Measurements from ENCODE around the gene NBAS. TPM values are rescaled to one million over a fixed set of nuclear protein-coding genes. Genes with fewer than 3 reads are reported as not detected.

NBAS gene
- total and polyA plus RNA-seq, 12 donors, result 26.4 to 79.1 (median 56.3) TPM

DNA sequence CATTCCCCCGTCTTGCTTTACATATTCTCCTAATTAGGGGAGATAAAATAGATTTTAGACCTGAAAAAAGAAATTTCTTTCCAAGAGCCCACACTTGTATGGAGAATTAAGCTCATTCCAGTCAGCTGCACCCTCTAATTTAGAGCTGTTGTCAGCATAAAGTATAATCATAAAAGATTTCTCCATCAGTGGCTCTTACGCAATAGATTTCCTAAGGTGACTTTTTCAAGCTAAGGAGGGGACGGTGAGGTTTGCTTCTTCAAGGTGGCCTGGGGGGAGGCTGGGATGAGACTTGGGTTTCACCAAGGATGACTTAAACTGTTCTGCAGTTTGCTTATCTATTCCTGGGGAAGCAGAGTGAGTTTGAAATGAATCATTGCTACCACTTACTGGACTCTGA, 426.2 kb downstream of the NBAS start:
- Histone ChIP-seq H3K27ac (no peak overlapping the region), H3K27me3 (no peaks in the 10 kb centered on the region), H3K36me3 (no peaks in the 10 kb centered on the region), H3K9me3 (peaks cover 0 to 5% (median 1%) of the 10 kb centered on the region in 11 donors), H3K4me3 (no peak overlapping the region), H3K4me1 (no peaks in the 10 kb centered on the region)
- intact Hi-C loops (cut with DNase I), result no loop called here
- DNase-seq, result no peak
- WGBS, 2 donors, result 85 to 93% methylated on average over 3 of the region's 3 CpGs
- ATAC-seq, result no peak
- TF ChIP-seq, protein P1, sequence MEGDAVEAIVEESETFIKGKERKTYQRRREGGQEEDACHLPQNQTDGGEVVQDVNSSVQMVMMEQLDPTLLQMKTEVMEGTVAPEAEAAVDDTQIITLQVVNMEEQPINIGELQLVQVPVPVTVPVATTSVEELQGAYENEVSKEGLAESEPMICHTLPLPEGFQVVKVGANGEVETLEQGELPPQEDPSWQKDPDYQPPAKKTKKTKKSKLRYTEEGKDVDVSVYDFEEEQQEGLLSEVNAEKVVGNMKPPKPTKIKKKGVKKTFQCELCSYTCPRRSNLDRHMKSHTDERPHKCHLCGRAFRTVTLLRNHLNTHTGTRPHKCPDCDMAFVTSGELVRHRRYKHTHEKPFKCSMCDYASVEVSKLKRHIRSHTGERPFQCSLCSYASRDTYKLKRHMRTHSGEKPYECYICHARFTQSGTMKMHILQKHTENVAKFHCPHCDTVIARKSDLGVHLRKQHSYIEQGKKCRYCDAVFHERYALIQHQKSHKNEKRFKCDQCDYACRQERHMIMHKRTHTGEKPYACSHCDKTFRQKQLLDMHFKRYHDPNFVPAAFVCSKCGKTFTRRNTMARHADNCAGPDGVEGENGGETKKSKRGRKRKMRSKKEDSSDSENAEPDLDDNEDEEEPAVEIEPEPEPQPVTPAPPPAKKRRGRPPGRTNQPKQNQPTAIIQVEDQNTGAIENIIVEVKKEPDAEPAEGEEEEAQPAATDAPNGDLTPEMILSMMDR (IDR thresholded peaks at IDR 0.05), result no peak

GRCh38 chr2:15133461-15133860, 427.7 kb downstream of the NBAS start:
- H3K9me3 ChIP-seq, result no peaks in the 10 kb centered on the region
- no peaks in the 10 kb centered on the region for H3K4me1 ChIP-seq
- intact Hi-C loops (cut with DNase I), result no loop called here
- TF ChIP-seq, protein P1 (IDR thresholded peaks at IDR 0.05), result no peak
- ATAC-seq (no peak), DNase-seq (no peak)
- no peak overlapping the region for H3K27ac ChIP-seq
- no peaks in the 10 kb centered on the region for H3K27me3 ChIP-seq
- no peaks in the 10 kb centered on the region for H3K36me3 ChIP-seq
- no peak overlapping the region for H3K4me3 ChIP-seq

DNA sequence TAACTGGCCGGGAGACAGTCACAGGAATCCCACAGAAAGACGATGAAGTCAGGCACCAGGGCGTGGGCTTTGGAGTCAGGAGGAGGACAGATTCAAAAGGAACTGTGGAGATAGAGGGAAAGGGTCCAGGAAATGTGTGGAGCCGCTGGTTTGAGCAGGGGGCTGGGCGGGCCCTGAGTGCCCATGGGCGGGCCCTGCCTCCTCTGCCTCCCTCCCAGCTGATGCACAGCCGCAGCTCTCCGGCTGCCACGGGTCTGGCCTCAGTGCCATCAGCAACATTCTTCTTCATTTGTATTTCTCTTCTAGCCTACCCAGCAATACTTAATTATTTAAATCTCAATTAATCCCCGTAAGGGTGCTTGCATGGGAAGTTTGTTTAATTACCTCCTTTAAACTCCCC, 432.3 kb downstream of the NBAS start:
- Histone ChIP-seq H3K27me3 (no peaks in the 10 kb centered on the region), H3K27ac (no peak overlapping the region), H3K4me3 (no peak overlapping the region), H3K36me3 (no peaks in the 10 kb centered on the region), H3K4me1 (no peaks in the 10 kb centered on the region), H3K9me3 (peaks cover 0 to 6% (median 0%) of the 10 kb centered on the region in 11 donors)
- intact Hi-C loops (cut with DNase I), result no loop called here
- TF ChIP-seq, protein P1 (IDR thresholded peaks at IDR 0.05), result no peak
- DNase-seq, result no peak
- WGBS, 2 donors, result 71 to 78% methylated on average over 10 of the region's 10 CpGs
- no peak for ATAC-seq

DNA sequence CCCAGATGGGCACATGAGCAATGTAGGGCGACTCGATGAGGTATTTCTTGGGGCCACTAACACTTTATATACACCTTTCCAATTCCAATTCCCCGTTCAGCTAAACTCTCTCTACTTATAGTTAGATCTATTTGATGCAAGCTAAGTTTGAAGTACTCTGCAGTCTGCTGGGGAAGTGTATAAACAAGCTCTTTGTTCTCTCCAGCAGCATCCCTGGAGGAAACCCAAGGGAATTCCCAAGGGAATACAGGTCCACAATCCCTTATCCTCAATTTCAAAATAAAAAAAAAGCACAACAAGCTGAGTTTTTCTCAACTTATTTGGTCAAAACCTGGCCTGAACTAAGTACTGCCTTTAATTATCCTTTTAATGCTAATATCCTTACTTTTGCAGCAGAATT, 433.3 kb downstream of the NBAS start:
- intact Hi-C loops (cut with DNase I), result no loop called here
- Histone ChIP-seq H3K4me3 (no peak overlapping the region), H3K27me3 (no peaks in the 10 kb centered on the region), H3K27ac (no peak overlapping the region), H3K36me3 (no peaks in the 10 kb centered on the region), H3K4me1 (no peaks in the 10 kb centered on the region), H3K9me3 (peaks cover 0 to 6% (median 0%) of the 10 kb centered on the region in 11 donors)
- WGBS, 2 donors, result 88 to 89% methylated on average over 3 of the region's 3 CpGs
- ATAC-seq (no peak), DNase-seq (no peak)
- TF ChIP-seq, protein P1 (IDR thresholded peaks at IDR 0.05), result no peak

All from heart right ventricle (tissue), 16 donors.